PC-3 (cell line): Measurements from ENCODE around the gene GAREM2.

Experiments used
- CTCF ChIP-seq: fragments of 300-600 bp; sonication (generic); conservative IDR thresholded peaks from 2 replicates; pipeline ENCODE4 v1.5.1; 2017; ENCODE audit warnings: antibody characterized with exemption, low read depth, mild to moderate bottlenecking, low read length
- EZH2 ChIP-seq: fragments of 300-600 bp; sonication (generic); IDR thresholded peaks from one replicate; pipeline ENCODE4 v1.6.1; 2017; ENCODE audit warnings: antibody characterized with exemption, mild to moderate bottlenecking, low read length; ENCODE audit not compliant: unreplicated experiment
- EZH2phosphoT487 ChIP-seq: fragments of 300-600 bp; sonication (generic); IDR thresholded peaks from 2 replicates; pipeline ENCODE4 v1.6.1; 2018; ENCODE audit warnings: mild to moderate bottlenecking, antibody characterized with exemption, low read length, borderline replicate concordance

- TF ChIP-seq CTCF (no peak), EZH2phosphoT487 (no peak), EZH2 (no peak)
Observed at GRCh38 chr2:26189123-26189522, 16.2 kb downstream of the GAREM2 start.
